GM19468 (cell line): ENCODE measurements around the gene ABCG8.
"Not testable (repeated sequence)": the region's sequence is repeated elsewhere in the genome, so short reads cannot be mapped to it uniquely, and the experiment has no call there.

Experiments
- ATAC-seq: cut with Tn5 transposase; IDR thresholded peaks from one replicate; pipeline ENCODE4 v1.9.1; 2021; ENCODE audit warnings: mild to moderate bottlenecking, moderate library complexity, moderate number of reproducible peaks; ENCODE audit not compliant: unreplicated experiment; ENCODE audit errors: extremely low read depth

Gene ABCG8

GRCh38 chr2:43899589-43899988 lies 60.8 kb downstream of the ABCG8 start:
- no peak for ATAC-seq

- no peak for ATAC-seq
Observed at GRCh38 chr2:43905371-43905803, 66.6 kb downstream of the ABCG8 start.

GRCh38 chr2:43905871-43906270 lies 67.1 kb downstream of the ABCG8 start:
- ATAC-seq = no peak

GRCh38 chr2:43906448-43907109 lies 67.8 kb downstream of the ABCG8 start:
- no peak for ATAC-seq

- ATAC-seq = not testable (repeated sequence)
Observed at GRCh38 chr2:43911136-43911790, 72.5 kb downstream of the ABCG8 start.

- ATAC-seq = no peak
Observed at GRCh38 chr2:43924463-43924862, 85.7 kb downstream of the ABCG8 start.

GRCh38 chr2:43925431-43925830 lies 86.7 kb downstream of the ABCG8 start:
- no peak for ATAC-seq

- ATAC-seq = no peak
Observed at GRCh38 chr2:43927442-43927841, 88.7 kb downstream of the ABCG8 start.

GRCh38 chr2:43931293-43931692 lies 92.5 kb downstream of the ABCG8 start:
- ATAC-seq = no peak
